HCT116 (cell line): Measurements from ENCODE around the gene SEL1L2. TPM values are rescaled to one million over a fixed set of nuclear protein-coding genes. Genes with fewer than 3 reads are reported as not detected.

Source experiments
- ATAC-seq: fragments of 200-7000 bp; cut with Tn5 transposase; 2 replicates; pipeline ENCODE4 v1.9.1; 2020; ENCODE audit warnings: mild to moderate bottlenecking, moderate library complexity
- Bru-seq: library from RNA; stranded (reverse); fragments of 400-500 nt; gene quantifications from one replicate; lab custom pipeline; 2021; lab: Mats Ljungman, UMichigan
- BruChase-seq, 2 experiments: library from RNA; stranded (reverse); fragments of 400-500 nt; gene quantifications; one replicate each; lab custom pipeline; 2021; lab: Mats Ljungman, UMichigan
- BruUV-seq: library from RNA; stranded (reverse); fragments of 400-500 nt; replicated peaks from 2 replicates; lab custom pipeline; 2021; lab: Mats Ljungman, UMichigan
- CTCF ChIA-PET: fragments of 300-600 bp; sonication (Branson Sonifier 250); formaldehyde crosslinking; loops from one replicate; lab custom pipeline; 2021; ENCODE audit warnings: antibody characterized with exemption; lab: Charles Lee
- POLR2A ChIA-PET: fragments of 300-600, 350-600 bp; sonication (Branson Sonifier 250); formaldehyde crosslinking; loops from one replicate; lab custom pipeline; 2021; ENCODE audit warnings: antibody characterized with exemption; lab: Charles Lee
- RAD21 ChIA-PET, 2 experiments: fragments of 300-600 bp; sonication (Branson Sonifier 250); formaldehyde crosslinking; loops; one replicate each; lab custom pipeline; 2023; ENCODE audit warnings: low total read pairs in 2 of 2; ENCODE audit not compliant: uncharacterized antibody in 2 of 2, unreplicated experiment in 2 of 2, low non-redundant PET in 1 of 2; lab: Charles Lee
- DNase-seq: peaks from one replicate; pipeline ENCODE4 v3.0.0-alpha.2; 2010; ENCODE audit warnings: low read depth, low spot score
- H2AFZ ChIP-seq: fragments of 200-600 bp; shearing (Covaris generic), sonication (generic); 2 replicates; pipeline ENCODE4 v1.6.1; 2017; ENCODE audit warnings: low read depth, mixed run types, mixed read lengths, antibody characterized with exemption, low read length; ENCODE audit not compliant: poor library complexity, severe bottlenecking
- H3K27ac ChIP-seq: 2 replicates; pipeline ENCODE4 v1.5.1; 2012; ENCODE audit warnings: low read depth, low read length
- H3K27me3 ChIP-seq: fragments of 200-600 bp; sonication (generic); 2 replicates; pipeline ENCODE4 v1.6.1; 2016; ENCODE audit warnings: mixed run types, low read length, mixed read lengths; ENCODE audit not compliant: insufficient read depth
- H3K36me3 ChIP-seq, 2 experiments: fragments of 200-500 bp in 1 of 2; fragments of 200-600 bp in 1 of 2; sonication (Bioruptor generic) in 1 of 2; sonication (generic) in 1 of 2; 2 replicates each; pipeline versions ENCODE4 v1.5.1 to v1.6.1; 2014 to 2016; ENCODE audit warnings: low read length in 2 of 2, inconsistent platforms in 1 of 2, mixed read lengths in 1 of 2, mixed run types in 1 of 2; ENCODE audit not compliant: insufficient read depth in 2 of 2, control insufficient read depth in 1 of 2
- H3K4me1 ChIP-seq, 2 experiments: fragments of 200-600 bp in 1 of 2; sonication (generic) in 1 of 2; 2 replicates each; pipeline versions ENCODE4 v1.5.1 to v1.6.1; 2012 to 2017; ENCODE audit warnings: low read length in 2 of 2, inconsistent platforms in 1 of 2, mild to moderate bottlenecking in 1 of 2, mixed read lengths in 1 of 2, mixed run types in 1 of 2, moderate library complexity in 1 of 2; ENCODE audit not compliant: insufficient read depth in 2 of 2, control insufficient read depth in 1 of 2
- H3K4me2 ChIP-seq: fragments of 200-600 bp; sonication (generic); 2 replicates; pipeline ENCODE4 v1.6.1; 2017; ENCODE audit warnings: mixed run types, low read length, mixed read lengths
- H3K4me3 ChIP-seq, 2 experiments: fragments of 200-600 bp in 1 of 2; sonication (generic) in 1 of 2; replicated peaks in 1 of 2; 2 replicates each; pipeline ENCODE4 v1.5.1; 2011 to 2016; ENCODE audit warnings: low read length in 2 of 2, control low read depth in 1 of 2, low read depth in 1 of 2, mild to moderate bottlenecking in 1 of 2, mixed read lengths in 1 of 2, mixed run types in 1 of 2
- H3K79me2 ChIP-seq: fragments of 200-600 bp; sonication (generic); 2 replicates; pipeline ENCODE4 v1.6.1; 2017; ENCODE audit warnings: mild to moderate bottlenecking, mixed run types, low read length, moderate library complexity, mixed read lengths; ENCODE audit not compliant: insufficient read depth
- H3K9ac ChIP-seq: fragments of 200-600 bp; sonication (generic); 2 replicates; pipeline ENCODE4 v1.6.1; 2016; ENCODE audit warnings: low read length, mixed read lengths
- H3K9me2 ChIP-seq: fragments of 200-600 bp; sonication (generic), shearing (Covaris generic); 2 replicates; pipeline ENCODE4 v1.6.1; 2017; ENCODE audit warnings: mixed run types, mild to moderate bottlenecking, moderate library complexity; ENCODE audit not compliant: insufficient read depth
- H3K9me3 ChIP-seq, 2 experiments: fragments of 200-500 bp in 1 of 2; fragments of 200-600 bp in 1 of 2; sonication (Bioruptor generic) in 1 of 2; sonication (generic) in 1 of 2; 2 replicates each; pipeline ENCODE4 v1.6.1; 2014 to 2017; ENCODE audit warnings: low read length in 2 of 2, mixed read lengths in 2 of 2, inconsistent platforms in 1 of 2, low read depth in 1 of 2, mild to moderate bottlenecking in 1 of 2, mixed run types in 1 of 2, moderate library complexity in 1 of 2; ENCODE audit not compliant: control insufficient read depth in 1 of 2, insufficient read depth in 1 of 2
- H4K20me1 ChIP-seq: fragments of 200-600 bp; sonication (generic), shearing (Covaris generic); 2 replicates; pipeline ENCODE4 v1.6.1; 2017; ENCODE audit warnings: mixed run types, mild to moderate bottlenecking, moderate library complexity; ENCODE audit not compliant: insufficient read depth
- ATF3 ChIP-seq: IDR thresholded peaks from 2 replicates; pipeline ENCODE4 v1.6.1; 2012
- EGR1 ChIP-seq: IDR thresholded peaks from 2 replicates; pipeline ENCODE4 v1.6.1; 2012; ENCODE audit warnings: low read depth
- JUND ChIP-seq: IDR thresholded peaks from 2 replicates; pipeline ENCODE4 v1.6.1; 2012
- RAD21 ChIP-seq: IDR thresholded peaks from 2 replicates; pipeline ENCODE4 v1.6.1; 2012; ENCODE audit warnings: low read depth, mild to moderate bottlenecking
- REST ChIP-seq: IDR thresholded peaks from 2 replicates; pipeline ENCODE4 v1.6.1; 2012; ENCODE audit warnings: low read depth
- SP1 ChIP-seq: IDR thresholded peaks from 2 replicates; pipeline ENCODE4 v1.6.1; 2012; ENCODE audit warnings: low read depth
- SRF ChIP-seq: IDR thresholded peaks from 2 replicates; pipeline ENCODE4 v1.6.1; 2012; ENCODE audit warnings: low read depth
- YY1 ChIP-seq: IDR thresholded peaks from 2 replicates; pipeline ENCODE4 v1.6.1; 2011; ENCODE audit warnings: low read length, low read depth, moderate library complexity, mild to moderate bottlenecking; ENCODE audit not compliant: insufficient replicate concordance; ENCODE audit errors: extremely low read depth
- ZBTB33 ChIP-seq: IDR thresholded peaks from 2 replicates; pipeline ENCODE4 v1.6.1; 2011; ENCODE audit warnings: mild to moderate bottlenecking, low read length, moderate library complexity; ENCODE audit not compliant: insufficient replicate concordance; ENCODE audit errors: extremely low read depth
- intact Hi-C: fragments of 100-400 bp; cut with micrococcal nuclease; formaldehyde crosslinking; loops from 2 replicates; pipeline ENCODE4 v1.10.0; 2022
- long read RNA-seq: library from polyadenylated mRNA; unstranded; transcript quantifications from one replicate; pipeline ENCODE4 v2.0.0, GENCODE V29; 2021; ENCODE audit not compliant: unreplicated experiment
- polyA plus RNA-seq: library from polyadenylated mRNA; unstranded; fragments of >200 nt; gene quantifications from 2 replicates; pipeline ENCODE4 v1.2.1, GENCODE V29; 2012; ENCODE audit warnings: missing spikeins
- total RNA-seq: library from RNA; stranded (reverse); gene quantifications from one replicate; pipeline ENCODE4 v1.2.1, GENCODE V29; 2021; ENCODE audit not compliant: unreplicated experiment
- TF ChIP-seq, protein P1 (sequence below), 3 experiments: fragments of 200-600 bp in 1 of 3; sonication (generic) in 1 of 3; IDR thresholded peaks in 2 of 3; conservative IDR thresholded peaks in 1 of 3; 2 replicates each; pipeline ENCODE4 v1.5.1; 2012 to 2017; ENCODE audit warnings: low read depth in 2 of 3, low read length in 2 of 3, antibody characterized with exemption in 1 of 3, borderline replicate concordance in 1 of 3, control low read depth in 1 of 3, mild to moderate bottlenecking in 1 of 3, mixed read lengths in 1 of 3, mixed run types in 1 of 3, moderate library complexity in 1 of 3; ENCODE audit not compliant: insufficient read depth in 1 of 3

The SEL1L2 gene
- total RNA-seq, result not detected
- polyA plus RNA-seq, result not detected in 2 replicates
- Bru-seq, nascent RNA, result percentile 6 among the genes with signal in this experiment
- BruChase-seq, experiment 1, labeled RNA remaining after a 6-hour chase, result percentile 3 among the genes with signal in this experiment
- BruChase-seq, experiment 2, labeled RNA remaining after a 2-hour chase, result percentile 3 among the genes with signal in this experiment
- long read RNA-seq, result 0 reads

DNA sequence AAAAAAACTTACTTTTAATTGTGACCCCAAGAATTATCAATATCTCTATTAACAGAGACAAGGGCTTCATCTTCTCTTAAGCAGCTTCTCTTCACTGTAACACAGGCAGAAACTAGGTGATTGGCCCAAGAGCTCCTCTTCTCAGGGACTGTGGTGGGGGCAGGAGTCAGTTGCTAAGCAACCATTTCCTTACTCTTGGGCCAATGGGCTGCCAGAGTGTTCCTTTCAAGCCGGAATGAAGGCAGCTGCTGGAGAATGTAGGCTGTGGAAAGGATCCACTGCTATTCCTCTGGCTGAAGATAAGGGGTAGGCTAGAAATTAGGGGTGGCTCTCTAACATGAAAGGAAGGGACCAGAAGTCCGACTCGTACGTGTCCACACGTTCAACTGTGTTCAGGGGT lies at the start of gene SEL1L2:
Gene SEL1L2 (minus strand): TSS at position 150 of the 400 bp plus-strand sequence. CDS start 80 bp downstream, at position 70.
- TF ChIP-seq ZBTB33 (no peak), EGR1 (no peak), YY1 (no peak), JUND (no peak), SP1 (no peak), REST (no peak), SRF (no peak), RAD21 (no peak), ATF3 (no peak)
- TF ChIP-seq, protein P1, sequence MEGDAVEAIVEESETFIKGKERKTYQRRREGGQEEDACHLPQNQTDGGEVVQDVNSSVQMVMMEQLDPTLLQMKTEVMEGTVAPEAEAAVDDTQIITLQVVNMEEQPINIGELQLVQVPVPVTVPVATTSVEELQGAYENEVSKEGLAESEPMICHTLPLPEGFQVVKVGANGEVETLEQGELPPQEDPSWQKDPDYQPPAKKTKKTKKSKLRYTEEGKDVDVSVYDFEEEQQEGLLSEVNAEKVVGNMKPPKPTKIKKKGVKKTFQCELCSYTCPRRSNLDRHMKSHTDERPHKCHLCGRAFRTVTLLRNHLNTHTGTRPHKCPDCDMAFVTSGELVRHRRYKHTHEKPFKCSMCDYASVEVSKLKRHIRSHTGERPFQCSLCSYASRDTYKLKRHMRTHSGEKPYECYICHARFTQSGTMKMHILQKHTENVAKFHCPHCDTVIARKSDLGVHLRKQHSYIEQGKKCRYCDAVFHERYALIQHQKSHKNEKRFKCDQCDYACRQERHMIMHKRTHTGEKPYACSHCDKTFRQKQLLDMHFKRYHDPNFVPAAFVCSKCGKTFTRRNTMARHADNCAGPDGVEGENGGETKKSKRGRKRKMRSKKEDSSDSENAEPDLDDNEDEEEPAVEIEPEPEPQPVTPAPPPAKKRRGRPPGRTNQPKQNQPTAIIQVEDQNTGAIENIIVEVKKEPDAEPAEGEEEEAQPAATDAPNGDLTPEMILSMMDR (IDR thresholded peaks at IDR 0.05 in 2 of 3, conservative IDR thresholded peaks at IDR 0.05 in 1 of 3; ENCODE audit: borderline replicate concordance in 1 of 3, insufficient read depth in 1 of 3, low read depth in 2 of 3, low read length in 2 of 3), result no peak
- TF ChIP-seq, all 23 proteins: peak for 0
- Histone ChIP-seq H3K27me3 (no peaks in the 10 kb centered on the region), H3K9ac (no peak within 1 kb of the TSS), H3K4me3 (no peak within 1 kb of the TSS), H3K9me2 (no peaks in the 10 kb centered on the region), H3K9me3 (peaks cover 12 to 13% of the 10 kb centered on the region in 2 experiments; a peak in 2 of 4 replicates), H2AFZ (no peak within 1 kb of the TSS), H4K20me1 (no peaks in the 10 kb centered on the region), H3K79me2 (no peaks in the 10 kb centered on the region), H3K27ac (no peak within 1 kb of the TSS), H3K4me2 (no peak within 1 kb of the TSS), H3K4me1 (peaks cover 0 to 6% of the 10 kb centered on the region in 2 experiments; a peak in 1 of 4 replicates), H3K36me3 (no peaks in the 10 kb centered on the region)
- POLR2A ChIA-PET, result no interaction called here
- RAD21 ChIA-PET, result no interaction called here
- CTCF ChIA-PET, result interaction anchor here (0.8 kb wide), 1 partner anchor 37 kb away, joined by 3 read pairs; no protein-coding TSS in a partner anchor
- no TSS peak for BruUV-seq
- no peak for ATAC-seq
- intact Hi-C loops, result no loop called here
- DNase-seq, result no peak
